GM06990 (cell line): ENCODE results near the gene PRRT1B.

Experiments used
- DNase-seq: peaks from one replicate; pipeline ENCODE4 v3.0.0-alpha.2; 2011; ENCODE audit not compliant: insufficient read length; ENCODE audit errors: extremely low read depth
- H3K27me3 ChIP-seq: replicated peaks from 2 replicates; pipeline ENCODE4 v1.6.0; 2011; ENCODE audit warnings: low read length; ENCODE audit not compliant: control insufficient read depth, insufficient read depth
- H3K36me3 ChIP-seq: 2 replicates; pipeline ENCODE4 v1.5.1; 2011; ENCODE audit warnings: low read length; ENCODE audit not compliant: control insufficient read depth, insufficient read depth
- H3K4me3 ChIP-seq: replicated peaks from 2 replicates; pipeline ENCODE4 v1.5.1; 2011; ENCODE audit warnings: low read depth, mild to moderate bottlenecking, control low read depth, low read length
- CTCF ChIP-seq: IDR thresholded peaks from 2 replicates; pipeline ENCODE4 v1.5.1; 2011; ENCODE audit warnings: low read length, control low read depth, mild to moderate bottlenecking, inconsistent platforms; ENCODE audit not compliant: insufficient read depth, poor library complexity, severe bottlenecking

Gene PRRT1B

GRCh38 chr9:131588396-131588795 is 43.1 kb downstream of the PRRT1B start:
- peaks cover 73% of the 10 kb centered on the region for H3K36me3 ChIP-seq
- TF ChIP-seq CTCF = no peak
- no peak for DNase-seq

GRCh38 chr9:131589124-131589711 is 43.9 kb downstream of the PRRT1B start:
- DNase-seq = no peak
- H3K4me3 ChIP-seq = no peak overlapping the region
- no peak for TF ChIP-seq CTCF
- no peaks in the 10 kb centered on the region for H3K27me3 ChIP-seq
- peaks cover 73% of the 10 kb centered on the region for H3K36me3 ChIP-seq

More at GRCh38 chr9:131588396-131588795, 43.1 kb downstream of the PRRT1B start:
- no peaks in the 10 kb centered on the region for H3K27me3 ChIP-seq
- no peak overlapping the region for H3K4me3 ChIP-seq

GRCh38 chr9:131589993-131590392 is 44.7 kb downstream of the PRRT1B start:
- peaks cover 73% of the 10 kb centered on the region for H3K36me3 ChIP-seq

GRCh38 chr9:131590449-131590848 is 45.1 kb downstream of the PRRT1B start:
- no peak for TF ChIP-seq CTCF
- DNase-seq = no peak
- H3K36me3 ChIP-seq = peaks cover 75% of the 10 kb centered on the region
- H3K4me3 ChIP-seq = no peak overlapping the region
- H3K27me3 ChIP-seq = no peaks in the 10 kb centered on the region

More at GRCh38 chr9:131589993-131590392, 44.7 kb downstream of the PRRT1B start:
- H3K4me3 ChIP-seq = no peak overlapping the region
- no peaks in the 10 kb centered on the region for H3K27me3 ChIP-seq
- no peak for TF ChIP-seq CTCF
- DNase-seq = no peak

GRCh38 chr9:131590907-131591844 is 45.9 kb downstream of the PRRT1B start:
- no peak overlapping the region for H3K4me3 ChIP-seq
- H3K27me3 ChIP-seq = no peaks in the 10 kb centered on the region
- peak; percentile 79 for TF ChIP-seq CTCF
- peak; percentile 67 for DNase-seq
- H3K36me3 ChIP-seq = peaks cover 79% of the 10 kb centered on the region
